UCSD-AML1 (cell line): Measurements from ENCODE around the gene SYNE1.
"Not testable (repeated sequence)": the region's sequence is repeated elsewhere in the genome, so short reads cannot be mapped to it uniquely, and the experiment has no call there.

Experiments
- DNase-seq: peaks from one replicate; lab custom pipeline; 2025; ENCODE audit not compliant: unreplicated experiment; lab: John Stamatoyannopoulos, UW

SYNE1 gene

DNA sequence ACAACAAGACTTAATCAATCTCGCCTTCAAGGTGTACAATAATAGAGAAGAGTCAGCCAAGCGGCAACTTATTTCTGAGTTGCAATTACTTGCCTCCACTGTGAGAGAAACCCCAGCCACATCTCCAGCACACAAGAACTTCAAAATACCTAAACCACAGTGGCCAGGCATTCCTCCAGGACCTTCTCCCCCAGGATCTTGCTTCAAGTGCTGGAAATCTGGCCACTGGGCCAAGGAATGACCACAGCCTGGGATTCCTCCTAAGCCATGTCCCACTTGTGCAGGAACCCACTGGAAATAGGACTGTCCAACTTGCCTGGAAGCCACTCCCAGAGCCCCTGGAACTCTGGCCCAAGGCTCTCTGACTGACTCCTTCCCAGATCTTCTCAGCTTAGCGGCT is 144.9 kb downstream of the SYNE1 start:
- not testable (repeated sequence) for DNase-seq

DNA sequence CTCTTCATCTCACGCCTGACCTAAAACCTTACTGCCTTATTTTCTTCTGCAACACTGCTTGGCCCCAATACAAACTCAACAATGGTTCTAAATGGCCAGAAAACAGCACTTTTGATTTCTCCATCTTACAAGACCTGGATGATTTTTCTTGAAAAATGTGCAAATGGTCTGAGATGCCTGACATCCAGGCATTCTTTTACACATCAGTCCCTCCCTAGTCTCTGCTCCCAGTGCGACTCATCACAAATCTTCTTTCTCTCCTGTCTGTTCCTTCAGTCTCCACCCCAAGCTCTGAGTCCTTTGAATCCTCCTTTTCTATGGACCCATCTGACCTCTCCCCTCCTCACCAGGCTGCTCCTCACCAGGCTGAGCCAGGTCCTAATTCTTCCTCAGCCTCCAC is 145.7 kb downstream of the SYNE1 start:
- not testable (repeated sequence) for DNase-seq

DNA sequence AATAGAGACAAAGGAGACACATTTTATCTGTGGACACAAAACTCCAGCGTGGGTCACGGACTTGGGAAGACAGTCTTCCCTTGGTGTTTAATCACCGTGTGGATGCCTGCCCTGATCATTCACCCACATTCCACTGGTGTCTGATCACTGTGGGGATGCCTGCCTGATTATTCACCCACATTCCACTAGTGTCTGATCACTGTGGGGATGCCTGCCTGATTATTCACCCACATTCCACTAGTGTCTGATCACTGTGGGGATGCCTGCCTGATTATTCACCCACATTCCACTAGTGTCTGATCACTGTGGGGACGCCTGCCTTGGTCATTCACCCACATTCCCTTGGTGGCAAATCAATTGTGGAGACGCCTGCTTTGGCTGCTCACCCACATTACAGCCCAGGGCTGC is 146.2 kb downstream of the SYNE1 start:
- DNase-seq = not testable (repeated sequence)

DNA sequence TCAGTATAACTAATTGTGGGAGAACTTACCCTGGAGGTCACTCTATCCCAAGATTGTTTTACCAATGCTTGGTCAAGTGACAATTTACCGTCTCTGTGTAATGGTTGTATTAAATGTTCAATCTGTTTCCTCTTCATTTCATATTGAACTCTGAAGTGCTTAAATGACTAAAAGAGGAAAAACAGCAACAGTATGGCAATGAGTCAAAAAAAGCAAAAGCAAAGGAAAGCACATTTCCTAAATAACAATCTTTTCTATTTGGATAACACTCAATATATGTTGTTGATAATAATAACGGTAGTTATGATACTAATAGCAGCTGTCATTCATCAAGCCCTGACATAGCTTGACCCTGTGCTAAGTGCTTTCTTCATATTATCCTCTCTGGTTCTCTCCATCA is 152.4 kb downstream of the SYNE1 start:
- DNase-seq = no peak

DNA sequence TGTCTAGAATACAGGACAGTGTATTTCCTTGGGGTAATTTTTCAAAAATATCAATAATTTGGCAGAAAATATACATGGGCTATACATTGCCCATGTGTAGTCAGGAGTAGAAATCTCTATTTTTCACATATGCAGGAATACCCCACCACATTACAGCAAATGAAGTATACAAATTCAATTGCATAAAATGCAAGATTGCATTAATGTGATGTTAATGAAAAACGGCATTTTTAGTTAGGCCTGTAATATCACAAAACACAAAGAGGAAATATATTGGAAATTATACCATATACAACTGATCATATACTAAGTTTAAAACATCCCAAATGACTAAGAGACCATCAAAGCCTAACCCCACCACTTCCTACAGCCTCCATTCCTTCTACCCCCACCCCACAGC is 154.9 kb downstream of the SYNE1 start:
- no peak for DNase-seq

DNA sequence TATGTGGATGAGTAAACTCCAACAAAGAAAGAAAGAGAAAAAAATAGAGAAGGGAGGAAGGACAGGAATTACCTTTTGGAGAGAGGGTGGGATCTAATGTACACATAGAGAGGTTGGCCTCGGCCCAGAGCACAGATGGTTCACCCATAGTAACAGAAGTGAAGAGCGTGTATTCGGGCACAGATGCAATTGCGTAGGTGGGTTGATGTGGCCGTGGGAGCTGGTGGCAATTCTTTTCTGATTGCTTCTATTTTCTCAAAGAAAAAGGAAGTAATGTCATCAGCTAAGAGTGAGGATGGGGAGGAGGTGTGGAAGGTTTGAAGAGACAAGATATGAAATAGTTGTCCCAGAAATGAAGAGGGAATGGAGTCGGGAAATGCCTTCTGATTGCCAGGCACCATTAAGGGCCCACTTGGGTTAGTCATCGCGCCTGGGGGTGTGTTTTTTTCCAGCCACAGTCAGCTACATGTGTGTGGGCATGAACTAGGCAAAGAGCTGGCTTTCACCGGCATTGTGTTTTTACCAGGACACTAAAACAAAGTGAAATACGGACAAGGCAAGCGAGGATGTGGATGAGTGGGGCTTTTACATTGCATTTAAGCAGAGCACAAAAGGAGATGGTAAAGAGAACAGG is 158.7 kb downstream of the SYNE1 start:
- DNase-seq = no peak

DNA sequence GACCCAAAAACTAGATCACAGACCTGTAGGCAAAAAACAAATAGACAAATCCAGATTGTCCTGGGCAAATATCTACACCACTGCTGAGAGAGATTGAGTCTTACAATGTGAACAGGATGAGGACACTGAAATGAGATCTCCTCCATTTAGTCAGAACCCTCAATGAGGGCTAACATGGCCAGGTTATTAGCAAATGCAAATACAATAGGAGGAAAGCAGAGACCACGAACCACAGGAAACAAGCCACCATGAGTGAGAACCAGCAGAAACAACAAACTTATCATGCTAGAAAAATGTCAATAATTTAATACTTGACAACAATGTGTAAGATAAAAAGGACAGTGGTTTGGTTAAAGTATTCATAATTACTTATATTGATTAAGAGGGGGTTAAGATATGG is 162.8 kb downstream of the SYNE1 start:
- no peak for DNase-seq

DNA sequence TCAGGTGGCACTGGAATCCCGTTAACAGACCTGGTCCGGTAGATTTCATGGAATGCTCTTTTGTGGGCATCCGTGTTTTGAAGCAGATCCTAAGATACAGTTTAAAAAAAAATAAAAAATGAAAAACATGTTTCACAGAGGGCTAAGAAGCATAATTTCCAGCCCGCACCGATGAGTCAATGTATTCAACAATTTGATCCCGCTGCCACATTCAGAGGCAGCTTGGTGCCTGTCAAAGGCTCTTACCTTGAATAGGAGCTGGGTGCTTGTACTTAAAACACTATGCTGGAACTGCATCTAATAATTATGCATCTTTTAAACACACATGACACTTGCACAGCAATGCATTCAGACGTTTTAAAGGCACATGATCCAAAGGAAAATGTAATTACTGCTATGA is 164.8 kb downstream of the SYNE1 start:
- no peak for DNase-seq

DNA sequence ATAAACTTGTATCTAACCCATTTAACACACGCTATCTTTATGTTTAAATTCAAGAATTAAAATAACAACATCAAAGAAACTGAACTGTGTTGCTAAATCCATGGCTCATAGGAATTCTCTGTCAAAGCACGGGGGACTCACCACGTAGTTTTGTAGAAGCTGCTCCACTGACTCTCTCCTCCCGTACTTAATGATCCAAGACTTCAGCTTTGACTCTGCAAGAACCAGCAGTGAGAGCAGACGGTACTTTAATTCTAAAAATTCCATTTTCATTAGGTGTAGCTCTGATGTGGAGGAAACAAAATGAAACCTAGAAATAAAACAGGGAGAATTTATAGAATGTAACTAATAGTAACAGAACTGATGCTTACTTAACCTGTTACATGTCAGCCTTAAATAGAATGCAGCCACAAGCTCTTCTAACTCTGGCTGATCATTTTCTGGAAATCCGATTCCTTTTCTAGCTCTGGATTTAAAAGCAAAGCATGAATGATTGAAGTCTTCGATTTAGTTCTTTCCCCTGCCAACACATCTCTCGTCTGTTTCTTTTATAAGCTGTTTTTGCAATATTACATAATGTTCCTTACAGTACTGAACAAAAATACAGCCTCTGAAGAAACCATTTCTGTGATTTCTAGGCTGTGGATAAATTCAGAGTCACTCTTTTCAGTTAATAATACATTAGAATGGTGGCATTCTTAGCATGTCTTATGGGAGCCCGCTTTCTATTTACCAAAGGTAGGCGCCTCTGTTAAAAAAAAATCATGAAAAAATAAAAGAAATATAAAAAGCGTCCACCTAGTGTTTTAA is 165.5 kb downstream of the SYNE1 start:
- no peak for DNase-seq

DNA sequence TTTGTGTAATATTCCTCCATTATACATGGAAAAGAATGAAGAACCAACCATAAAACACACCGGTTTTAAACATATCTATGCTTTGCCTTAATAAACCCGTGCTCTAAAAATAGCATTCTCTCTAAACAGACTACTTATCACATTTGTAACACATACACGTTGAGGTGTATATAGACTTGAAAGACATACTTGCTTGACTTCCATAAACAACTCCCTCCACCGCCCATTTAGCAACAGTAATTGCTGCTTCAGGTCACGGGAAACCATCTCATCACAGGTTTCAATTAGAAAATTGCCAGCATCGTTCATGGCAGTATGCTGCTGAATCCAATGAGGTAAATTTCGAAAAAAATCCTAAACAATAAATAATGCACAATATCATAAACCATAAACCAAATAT is 174.0 kb downstream of the SYNE1 start:
- no peak for DNase-seq

DNA sequence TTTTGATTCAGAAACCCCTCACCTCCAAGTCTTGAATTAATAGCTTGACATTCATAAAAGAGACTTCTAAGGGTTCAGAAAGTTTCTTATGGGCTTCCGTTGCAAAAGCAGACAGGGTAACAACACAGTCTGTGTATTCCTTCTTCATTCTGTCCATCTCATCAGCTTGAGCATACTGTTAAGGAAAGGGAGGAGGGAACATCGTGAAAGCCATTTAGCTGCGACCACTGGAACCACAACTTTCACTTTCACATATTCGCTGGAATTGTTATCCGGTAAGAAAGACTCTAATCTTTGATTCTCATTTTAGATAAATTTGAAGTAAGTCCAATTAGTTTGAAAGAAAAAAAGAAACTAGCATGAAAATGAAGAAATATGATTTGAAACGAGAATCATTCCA is 174.4 kb downstream of the SYNE1 start:
- no peak for DNase-seq

DNA sequence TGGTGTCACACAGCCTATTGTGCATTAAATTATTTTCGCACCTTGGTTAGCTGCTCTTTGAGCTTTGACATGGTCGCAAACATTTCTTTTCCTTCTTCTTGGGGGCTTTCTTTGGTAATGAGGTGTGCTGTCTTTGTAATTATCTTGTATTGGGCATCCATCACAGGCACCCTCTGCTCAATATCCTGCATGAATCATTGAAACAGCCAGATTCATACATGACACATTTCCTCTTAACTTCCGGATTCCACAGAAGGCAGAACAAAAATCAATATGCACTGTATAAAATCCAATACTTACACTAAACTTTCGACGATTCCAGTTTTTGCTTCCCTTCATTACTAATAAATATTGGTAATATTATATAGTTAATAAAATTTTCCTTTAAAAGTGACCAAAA is 175.6 kb downstream of the SYNE1 start:
- DNase-seq = no peak

DNA sequence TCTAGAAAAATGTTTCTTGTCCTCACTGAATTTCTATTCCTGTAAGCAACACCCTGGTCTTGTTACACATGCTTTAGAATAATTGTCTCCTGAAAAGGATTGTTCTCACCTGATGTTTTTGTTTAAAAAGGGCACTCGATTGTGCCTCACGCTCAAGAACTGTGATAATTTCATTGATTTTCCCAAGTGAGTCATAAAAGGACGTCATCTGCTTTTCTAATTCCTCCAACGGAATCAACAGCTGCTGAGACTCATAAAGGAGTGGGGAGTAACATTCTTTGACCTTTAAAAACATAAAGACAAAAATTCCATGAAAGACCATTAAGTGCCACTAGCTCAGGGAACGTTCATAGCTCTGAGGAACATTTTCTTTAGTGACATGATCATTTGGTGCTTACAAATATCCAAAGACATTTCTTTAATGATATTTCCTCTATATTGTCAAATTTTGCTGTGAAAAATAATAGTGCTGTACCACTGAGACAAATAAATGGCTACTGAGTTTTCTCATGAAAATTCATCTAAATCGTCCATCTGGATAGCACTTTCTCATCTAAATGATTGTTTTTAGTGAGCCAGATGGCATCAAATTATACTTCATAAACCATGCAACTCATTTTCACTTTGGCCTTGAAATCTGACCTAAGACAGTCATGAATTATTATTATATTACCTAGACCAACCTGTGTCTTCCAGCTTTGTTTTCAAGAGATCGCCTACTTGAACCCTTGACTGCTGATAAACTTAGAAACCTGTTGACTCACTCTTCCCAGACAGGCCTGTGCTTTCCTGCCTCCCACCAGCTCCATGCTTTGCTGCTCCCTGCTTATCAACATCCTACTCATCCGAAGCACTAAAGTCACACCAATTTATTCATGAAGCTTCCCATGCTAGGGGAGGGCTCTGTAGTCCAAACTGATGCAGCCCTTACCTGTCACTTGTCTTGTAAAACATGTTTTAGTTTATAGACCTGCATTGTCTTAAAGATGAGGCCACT is 178.2 kb downstream of the SYNE1 start:
- DNase-seq = no peak

DNA sequence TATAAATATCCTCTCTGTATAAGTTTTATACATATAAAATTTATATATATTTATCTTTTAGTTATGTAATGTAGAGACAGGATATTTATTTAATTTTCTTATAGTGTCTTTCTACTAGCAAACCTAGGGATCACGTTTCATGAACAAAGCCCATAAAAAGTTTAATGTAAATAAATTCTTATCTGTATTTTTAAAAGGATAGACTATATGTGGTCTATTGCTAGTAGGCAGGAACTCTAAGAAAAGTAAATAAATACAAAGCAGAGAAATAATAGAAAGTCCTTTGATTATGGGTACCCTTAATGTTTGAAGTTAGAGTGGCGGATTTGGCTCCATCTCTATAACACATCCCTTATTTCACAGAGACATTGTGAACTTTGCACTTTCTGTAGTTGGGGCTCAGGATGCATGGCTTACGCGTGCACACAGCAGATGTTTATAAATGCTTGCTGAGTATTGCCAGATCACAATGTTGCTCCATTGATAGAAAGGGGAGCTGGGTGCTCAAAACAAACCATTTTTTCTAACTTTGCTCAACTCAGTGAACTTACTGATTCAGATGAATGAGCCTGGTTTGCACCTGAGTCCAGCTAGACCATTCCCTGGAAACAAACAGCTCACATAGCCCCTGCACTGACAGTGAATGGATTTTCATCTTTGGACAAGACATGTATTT is 179.1 kb downstream of the SYNE1 start:
- DNase-seq = no peak

DNA sequence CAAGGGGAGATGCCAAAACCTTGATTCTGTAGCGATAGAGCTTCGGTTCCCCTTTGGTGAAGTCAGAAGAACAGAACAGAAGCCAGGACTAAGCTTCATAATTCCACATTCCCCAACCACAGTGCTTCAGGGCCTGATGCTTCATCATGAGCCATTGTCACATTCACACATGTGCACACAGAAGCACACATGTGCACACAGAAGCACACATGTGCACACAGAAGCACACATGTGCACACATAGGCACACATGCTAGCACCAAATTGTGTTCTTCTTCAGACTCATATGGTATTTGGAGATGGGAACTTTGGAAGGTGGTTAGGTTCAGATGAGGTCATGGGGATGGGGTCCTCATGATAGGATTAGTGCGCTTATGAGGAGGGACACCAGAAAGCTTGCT is 183.2 kb downstream of the SYNE1 start:
- no peak for DNase-seq

DNA sequence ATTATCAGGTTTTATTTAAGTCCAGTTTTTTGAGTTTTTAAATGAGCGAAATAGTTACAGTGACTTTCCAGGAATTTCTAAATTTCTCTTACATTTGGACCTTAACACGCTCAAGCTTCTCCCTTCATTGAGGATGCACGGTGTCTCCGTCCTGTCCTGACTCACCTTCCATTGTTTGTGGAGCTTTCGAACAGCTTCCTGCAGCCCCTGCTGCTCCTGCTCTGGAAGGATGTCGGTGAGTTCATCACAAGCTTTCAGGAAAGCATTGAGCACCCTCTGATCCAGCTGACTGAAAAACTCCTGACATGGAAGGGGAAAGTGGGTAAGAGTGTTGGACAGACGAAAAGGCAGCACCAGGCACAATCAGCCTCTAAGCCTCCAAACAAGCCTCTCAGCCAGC is 183.7 kb downstream of the SYNE1 start:
- no peak for DNase-seq

DNA sequence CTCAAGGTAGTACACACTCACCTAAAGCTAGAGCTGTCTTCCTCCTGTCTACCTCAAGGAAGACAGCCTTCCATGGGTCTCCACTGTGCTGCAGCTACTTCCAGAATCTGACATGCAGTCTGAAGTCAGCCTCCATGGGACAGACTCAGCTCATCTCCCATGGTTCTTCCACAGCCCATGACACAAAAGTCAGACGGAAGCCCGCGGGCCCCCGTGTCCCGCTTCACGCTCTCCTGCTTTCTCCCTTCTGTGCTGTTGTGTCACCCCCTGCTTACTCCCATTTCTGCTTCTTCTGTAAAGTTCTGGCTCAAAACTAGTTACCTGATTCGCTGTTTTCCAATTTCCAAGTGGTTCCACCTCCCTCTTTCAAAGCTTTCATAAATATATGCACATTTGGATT is 184.5 kb downstream of the SYNE1 start:
- DNase-seq = no peak

DNA sequence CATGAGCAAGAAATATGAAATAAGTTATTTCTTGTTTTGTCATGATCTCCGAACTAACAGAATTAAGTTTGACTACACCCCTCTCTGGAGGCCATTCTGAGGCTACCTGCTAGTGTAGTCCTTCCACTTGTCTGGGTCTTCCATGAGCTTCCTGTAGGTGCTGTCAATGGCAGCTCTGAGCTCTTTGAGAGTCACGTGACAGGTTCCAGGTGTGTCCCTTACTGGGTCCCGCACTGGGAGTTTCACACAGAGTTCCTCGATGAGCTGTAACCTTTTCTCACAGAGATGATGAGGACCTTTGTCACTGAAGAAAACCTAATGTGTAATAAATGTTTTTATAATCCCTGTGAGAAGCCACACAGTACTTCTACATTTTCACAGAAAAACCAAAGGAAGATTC is 186.6 kb downstream of the SYNE1 start:
- no peak for DNase-seq

DNA sequence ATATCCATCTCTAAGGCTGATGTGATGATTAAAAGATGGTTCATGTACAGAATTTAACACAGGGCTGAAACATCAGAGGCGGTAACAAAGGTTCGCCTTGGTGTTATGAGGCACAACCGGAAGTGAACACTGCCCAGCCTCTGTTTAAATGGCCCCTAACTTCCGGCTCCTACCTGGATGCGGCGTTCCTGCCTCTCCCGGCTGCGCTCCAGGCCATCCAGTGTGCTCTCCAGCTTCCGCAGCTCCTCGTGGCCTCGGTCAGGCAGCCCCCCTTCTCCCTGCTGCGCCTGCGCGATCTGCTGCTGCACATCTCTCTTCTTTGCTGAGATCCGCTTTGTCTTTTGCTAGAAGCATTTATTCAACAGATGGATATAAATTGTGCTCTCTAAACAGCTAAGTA is 195.3 kb downstream of the SYNE1 start:
- DNase-seq = no peak

DNA sequence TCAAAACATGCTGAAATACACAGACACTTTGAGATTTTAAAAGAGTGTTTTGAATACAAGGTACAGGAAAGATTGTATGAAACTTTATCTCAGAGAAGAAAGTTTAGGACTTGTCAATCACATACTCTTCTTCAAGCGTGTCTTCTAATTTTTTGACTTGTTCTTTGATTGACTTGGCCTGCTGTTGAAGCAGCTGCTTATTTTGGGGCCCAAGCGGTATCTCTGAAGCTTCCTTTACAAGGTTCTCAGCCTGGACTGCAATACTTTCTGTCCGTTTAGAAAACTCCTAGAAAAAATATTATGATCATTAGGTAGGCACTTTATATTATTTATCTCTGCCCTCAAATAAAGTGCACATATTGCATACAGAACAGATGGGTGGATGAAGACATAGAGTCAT is 201.3 kb downstream of the SYNE1 start:
- no peak for DNase-seq

DNA sequence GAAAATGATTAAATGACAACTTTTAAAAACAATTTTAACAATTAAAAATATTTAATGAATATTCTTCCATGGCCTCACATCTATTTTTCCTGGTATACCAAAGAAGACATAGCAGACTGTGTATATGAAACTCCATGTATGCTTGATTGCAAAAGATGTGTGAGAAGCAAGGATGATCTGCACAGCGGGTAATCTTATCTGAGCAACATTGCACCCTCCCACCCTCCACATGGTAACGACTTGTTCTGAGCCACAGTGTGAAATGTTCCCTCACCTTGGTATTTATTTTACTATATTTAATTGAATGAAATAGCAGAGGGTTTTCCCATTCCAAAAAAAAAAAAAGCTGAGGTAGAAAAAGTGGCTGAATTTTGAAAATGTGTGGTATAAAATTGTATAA is 204.4 kb downstream of the SYNE1 start:
- no peak for DNase-seq
